HepG2 (cell line): ENCODE results near the gene C1orf216. TPM values are rescaled to one million over a fixed set of nuclear protein-coding genes. Genes with fewer than 3 reads are reported as not detected.
A peak's percentile ranks its signal among the peaks of the same experiment; 100 is the strongest.

Source experiments
- BRF2 ChIP-seq: sonication (generic); formaldehyde crosslinking; IDR thresholded peaks from 2 replicates; pipeline ENCODE4 v1.8.1; 2022; ENCODE audit warnings: mild to moderate bottlenecking, missing genetic modification reagents
- DDIT3 ChIP-seq: sonication (generic); formaldehyde crosslinking; IDR thresholded peaks from 2 replicates; pipeline ENCODE4 v1.4.0; 2020; ENCODE audit warnings: mild to moderate bottlenecking, missing genetic modification reagents
- HINFP ChIP-seq: sonication (generic); formaldehyde crosslinking; IDR thresholded peaks from 2 replicates; pipeline ENCODE4 v1.4.0; 2020; ENCODE audit warnings: low read depth, mild to moderate bottlenecking, missing genetic modification reagents
- LCORL ChIP-seq, 2 experiments: fragments of 450-650 bp in 1 of 2; sonication (generic) in 1 of 2; formaldehyde crosslinking in 1 of 2; IDR thresholded peaks; 2 replicates each; pipeline versions ENCODE4 v1.5.0 to v1.6.1; 2017 to 2020; ENCODE audit warnings: antibody characterized with exemption in 1 of 2, missing genetic modification reagents in 1 of 2
- PRDM4 ChIP-seq: sonication (generic); formaldehyde crosslinking; IDR thresholded peaks from 2 replicates; pipeline ENCODE4 v1.9.0; 2021; ENCODE audit warnings: missing genetic modification reagents, borderline replicate concordance
- PREB ChIP-seq: sonication (generic); formaldehyde crosslinking; IDR thresholded peaks from 2 replicates; pipeline ENCODE4 v1.4.0; 2020; ENCODE audit warnings: missing genetic modification reagents
- SKI ChIP-seq: fragments of 450-650 bp; IDR thresholded peaks from one replicate; pipeline ENCODE4 v1.6.1; 2018; ENCODE audit warnings: mild to moderate bottlenecking; ENCODE audit not compliant: partially characterized antibody
- THRA ChIP-seq: sonication (generic); formaldehyde crosslinking; IDR thresholded peaks from 2 replicates; pipeline ENCODE4 v1.4.0; 2020; ENCODE audit warnings: missing genetic modification reagents, borderline replicate concordance
- ZBTB33 ChIP-seq: sonication (generic); formaldehyde crosslinking; IDR thresholded peaks from 2 replicates; pipeline ENCODE4 v1.4.0; 2020; ENCODE audit warnings: missing genetic modification reagents
- ZBTB34 ChIP-seq: sonication (generic); formaldehyde crosslinking; IDR thresholded peaks from 2 replicates; pipeline ENCODE4 v1.8.0; 2022; ENCODE audit warnings: mild to moderate bottlenecking, missing genetic modification reagents
- ZNF274 ChIP-seq: sonication (generic); formaldehyde crosslinking; IDR thresholded peaks from 2 replicates; pipeline ENCODE4 v1.5.1; 2020; ENCODE audit warnings: mild to moderate bottlenecking, missing genetic modification reagents
- ZNF589 ChIP-seq: sonication (generic); formaldehyde crosslinking; conservative IDR thresholded peaks from 2 replicates; pipeline ENCODE4 v1.8.0; 2022; ENCODE audit warnings: mild to moderate bottlenecking, moderate library complexity, missing genetic modification reagents
- ZNF883 ChIP-seq: sonication (generic); formaldehyde crosslinking; IDR thresholded peaks from 2 replicates; pipeline ENCODE4 v1.5.1; 2020; ENCODE audit warnings: mild to moderate bottlenecking, missing genetic modification reagents; ENCODE audit errors: not compliant biosample characterization
- ZUFSP ChIP-seq: sonication (generic); formaldehyde crosslinking; IDR thresholded peaks from 2 replicates; pipeline ENCODE4 v1.9.0; 2021; ENCODE audit warnings: missing genetic modification reagents, mild to moderate bottlenecking, borderline replicate concordance
- polyA plus RNA-seq, 8 experiments: library from polyadenylated mRNA; depleted of rRNA in 3 of 8; stranded (reverse) in 7 of 8; unstranded in 1 of 8; fragments of >200 nt; fragmentation: Illumina TruSeq in 4 of 8; extraction: Trizol in 4 of 8; gene quantifications; 2 replicates each; pipeline versions ENCODE4 v1.2.1 to v1.2.3, GENCODE V29; 2011 to 2016; ENCODE audit warnings: low read depth in 4 of 8, missing spikeins in 1 of 8, mixed read lengths in 1 of 8; ENCODE audit not compliant: insufficient read depth in 1 of 8
- total RNA-seq, 5 experiments: library from RNA; depleted of rRNA; stranded (reverse); fragments of >200 nt; fragmentation: Illumina TruSeq; extraction: Trizol; gene quantifications; 2 replicates each; pipeline ENCODE4 v1.2.3, GENCODE V29; 2016; ENCODE audit warnings: low read depth in 1 of 5

The C1orf216 gene
- total and polyA plus RNA-seq, 2 of the 13 experiments (the other 11 are each of a cell fraction or from before 2014, with no cell fraction given) = 0.48 to 1.1 TPM

GRCh38 chr1:35715568-35716002 is 3.1 kb downstream of the C1orf216 start (continued):
- TF ChIP-seq LCORL (IDR thresholded peaks at IDR 0.05) = no peak
- no peak for TF ChIP-seq LCORL (CRISPR knock-in tag; IDR thresholded peaks at IDR 0.05)
- TF ChIP-seq THRA = no peak
- no peak for TF ChIP-seq PREB (CRISPR knock-in tag)
- 0 out of 2 replicates have a peak, but pooled peaks have one; percentile 39 for TF ChIP-seq ZNF274
- no peak for TF ChIP-seq HINFP
- no peak for TF ChIP-seq BRF2 (CRISPR knock-in tag)
- no peak for TF ChIP-seq PRDM4
- TF ChIP-seq ZBTB34 = no peak
- no peak for TF ChIP-seq SKI
- no peak for TF ChIP-seq ZUFSP
- TF ChIP-seq DDIT3 (CRISPR knock-in tag) = no peak
- TF ChIP-seq ZNF589 = no peak
- TF ChIP-seq ZBTB33 (CRISPR knock-in tag) = peak; percentile 55; the same call in 1 of the 2 replicates
- TF ChIP-seq ZNF883 = no peak
